GM12891 (cell line): ENCODE data around the gene ZSCAN31.

Source experiments
- DNase-seq: peaks from one replicate; pipeline ENCODE4 v3.0.0; 2011; ENCODE audit warnings: low spot score; ENCODE audit not compliant: insufficient read length
- FAIRE-seq: peaks from 2 replicates; lab custom pipeline; 2011; peaks lifted over from hg19 to GRCh38; lab: Jason Lieb, UNC
- PAX5 ChIP-seq: IDR thresholded peaks from 2 replicates; pipeline ENCODE4 v1.6.1; 2011; ENCODE audit warnings: low read length, moderate library complexity, mild to moderate bottlenecking; ENCODE audit not compliant: insufficient read depth, severe bottlenecking
- POLR2A ChIP-seq: IDR thresholded peaks from 2 replicates; pipeline ENCODE4 v1.6.1; 2011; ENCODE audit warnings: low read depth, low read length, control low read depth
- POLR2AphosphoS5 ChIP-seq: IDR thresholded peaks from 2 replicates; pipeline ENCODE4 v1.6.1; 2011; ENCODE audit warnings: low read depth, low read length, control low read depth
- POU2F2 ChIP-seq: IDR thresholded peaks from 2 replicates; pipeline ENCODE4 v1.6.1; 2011; ENCODE audit warnings: low read depth, mild to moderate bottlenecking, control low read depth, low read length, moderate library complexity
- SPI1 ChIP-seq: IDR thresholded peaks from 2 replicates; pipeline ENCODE4 v1.6.1; 2011; ENCODE audit warnings: low read depth, low read length, control low read depth
- TAF1 ChIP-seq: IDR thresholded peaks from 2 replicates; pipeline ENCODE4 v1.6.1; 2011; ENCODE audit warnings: low read depth, low read length, control low read depth

The ZSCAN31 gene

GRCh38 chr6:28353981-28354676 is 18.2 kb upstream of the ZSCAN31 start:
- DNase-seq (no peak), FAIRE-seq (no peak)
- TF ChIP-seq POLR2A (no peak), SPI1 (no peak), PAX5 (no peak), POU2F2 (no peak), POLR2AphosphoS5 (no peak), TAF1 (no peak)

- no peak for TF ChIP-seq TAF1
- TF ChIP-seq PAX5, result no peak
- no peak for TF ChIP-seq POLR2A
- no peak for TF ChIP-seq POU2F2
- TF ChIP-seq SPI1, result no peak
- no peak for FAIRE-seq
Measured at GRCh38 chr6:28353356-28353755, 17.4 kb upstream of the ZSCAN31 start.

GRCh38 chr6:28351493-28351925 is 15.6 kb upstream of the ZSCAN31 start:
- DNase-seq (no peak), FAIRE-seq (no peak)
- no peak for TF ChIP-seq SPI1
- no peak for TF ChIP-seq POU2F2
- no peak for TF ChIP-seq POLR2AphosphoS5

More at GRCh38 chr6:28353356-28353755, 17.4 kb upstream of the ZSCAN31 start:
- DNase-seq, result no peak

GRCh38 chr6:28351087-28351486 is 15.1 kb upstream of the ZSCAN31 start:
- TF ChIP-seq SPI1 (no peak), PAX5 (no peak), POU2F2 (no peak), TAF1 (no peak), POLR2AphosphoS5 (no peak), POLR2A (no peak)
- DNase-seq, result no peak
- FAIRE-seq, result no peak

- DNase-seq (peak; percentile 59), FAIRE-seq (peak; percentile 73)
- TF ChIP-seq POLR2AphosphoS5 (peak; percentile 85), PAX5 (no peak), SPI1 (peak; percentile 28; the same call in 1 of the 2 replicates), POLR2A (peak; percentile 88), POU2F2 (peak; percentile 71; the same call in 1 of the 2 replicates), TAF1 (peak; percentile 88)
Measured at GRCh38 chr6:28349892-28350737, 14.2 kb upstream of the ZSCAN31 start, which contains the start of gene ZKSCAN3. Gene ZKSCAN3 (plus strand): TSS chr6:28349947. CDS start chr6:28359587, 9,640 bp downstream.

- TF ChIP-seq SPI1, result no peak
- no peak for TF ChIP-seq POU2F2
- no peak for TF ChIP-seq TAF1
- no peak for TF ChIP-seq POLR2AphosphoS5
- TF ChIP-seq POLR2A, result no peak
- no peak for TF ChIP-seq PAX5
- DNase-seq (no peak), FAIRE-seq (no peak)
Measured at GRCh38 chr6:28349344-28349891, 13.5 kb upstream of the ZSCAN31 start.

- no peak for TF ChIP-seq TAF1
- TF ChIP-seq PAX5, result no peak
- TF ChIP-seq POU2F2, result no peak
- no peak for TF ChIP-seq POLR2AphosphoS5
- TF ChIP-seq SPI1, result no peak
- TF ChIP-seq POLR2A, result no peak
- FAIRE-seq (no peak), DNase-seq (no peak)
Measured at GRCh38 chr6:28347119-28347518, 11.2 kb upstream of the ZSCAN31 start.

- TF ChIP-seq TAF1 (no peak), PAX5 (no peak), SPI1 (no peak), POU2F2 (no peak), POLR2AphosphoS5 (no peak), POLR2A (no peak)
- FAIRE-seq (no peak), DNase-seq (no peak)
Measured at GRCh38 chr6:28345201-28345600, 9.3 kb upstream of the ZSCAN31 start.

- FAIRE-seq, result no peak
- TF ChIP-seq POLR2AphosphoS5, result no peak
- TF ChIP-seq TAF1, result no peak
- no peak for TF ChIP-seq POU2F2
- no peak for TF ChIP-seq PAX5
- no peak for TF ChIP-seq POLR2A
- no peak for TF ChIP-seq SPI1
- DNase-seq, result no peak
Measured at GRCh38 chr6:28343898-28344677, 8.1 kb upstream of the ZSCAN31 start.
